SK-MEL-5 (cell line): Measurements from ENCODE around the gene WDR81. TPM values are rescaled to one million over a fixed set of nuclear protein-coding genes. Genes with fewer than 3 reads are reported as not detected.
A peak's percentile ranks its signal among the peaks of the same experiment; 100 is the strongest.
"Not testable (repeated sequence)": the region's sequence is repeated elsewhere in the genome, so short reads cannot be mapped to it uniquely, and the experiment has no call there.

ENCODE experiments used
- DNase-seq: peaks from one replicate; pipeline ENCODE4 v3.0.0-alpha.2; 2016; ENCODE audit warnings: low read depth, low spot score
- in situ Hi-C: cut with HindIII; loops from 2 replicates; pipeline ENCODE4 v1.10.0; 2016; ENCODE audit warnings: low sequenced_read_pairs, high pct_unique_total_duplicates, low pct_unique_long_range_greater_than_20kb
- total RNA-seq: library from RNA; depleted of rRNA; stranded (reverse); fragments of >200 nt; shearing (Covaris generic); gene quantifications from 2 replicates; pipeline ENCODE4 v1.2.3, GENCODE V29; 2014

The WDR81 gene
- total RNA-seq, 1 experiment from 2014 or later, result 5.5 TPM

DNA sequence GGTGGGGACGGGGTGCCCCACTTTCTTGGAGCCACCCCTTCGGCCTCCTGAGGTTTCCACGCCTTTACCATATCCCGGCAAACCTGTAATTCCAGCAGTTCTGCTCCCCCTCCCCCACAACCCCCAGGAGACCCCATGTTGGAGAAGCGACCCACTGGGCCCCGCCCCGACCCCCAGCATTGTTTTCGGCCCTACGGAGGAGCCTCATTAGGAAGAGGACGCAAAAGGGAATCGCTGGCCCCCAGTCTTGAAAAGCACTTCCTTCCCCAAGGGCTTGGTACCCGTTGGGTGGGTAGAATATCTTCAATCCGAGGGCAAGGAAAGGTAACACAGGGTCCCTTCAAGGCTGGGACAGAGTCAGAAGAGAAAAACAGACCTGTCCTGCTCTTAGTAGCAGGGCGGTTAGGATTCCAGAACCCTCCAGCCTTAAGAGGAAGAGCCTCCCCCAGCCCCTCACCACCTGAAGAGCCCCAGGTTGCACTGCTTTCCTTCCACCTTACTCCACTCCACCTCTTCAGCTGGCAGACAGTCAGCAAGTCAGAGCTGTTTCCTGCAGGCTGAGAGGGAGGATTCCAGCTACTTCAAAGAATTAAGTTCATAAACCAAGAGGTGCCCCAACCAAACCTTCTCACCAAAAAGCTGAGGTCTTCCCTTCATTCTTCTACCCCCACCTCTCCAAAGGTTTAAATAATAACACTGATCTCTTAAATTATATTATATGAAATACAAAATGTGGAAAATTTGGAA is 13.5 kb upstream of the WDR81 start:
- DNase-seq, result no peak
- in situ Hi-C loops, result loop anchor here (10.0 kb wide), 1 partner anchor 74 kb away; no protein-coding TSS in a partner anchor

GRCh38 chr17:1711804-1712203 is 12.7 kb upstream of the WDR81 start:
- in situ Hi-C loops, result loop anchor here (10.0 kb wide), 1 partner anchor 73 kb away; no protein-coding TSS in a partner anchor
- DNase-seq, result no peak

- DNase-seq, result no peak
- in situ Hi-C loops, result loop anchor here (10.0 kb wide), 1 partner anchor 73 kb away; no protein-coding TSS in a partner anchor
Observed at GRCh38 chr17:1712271-1712670, 12.2 kb upstream of the WDR81 start.

DNA sequence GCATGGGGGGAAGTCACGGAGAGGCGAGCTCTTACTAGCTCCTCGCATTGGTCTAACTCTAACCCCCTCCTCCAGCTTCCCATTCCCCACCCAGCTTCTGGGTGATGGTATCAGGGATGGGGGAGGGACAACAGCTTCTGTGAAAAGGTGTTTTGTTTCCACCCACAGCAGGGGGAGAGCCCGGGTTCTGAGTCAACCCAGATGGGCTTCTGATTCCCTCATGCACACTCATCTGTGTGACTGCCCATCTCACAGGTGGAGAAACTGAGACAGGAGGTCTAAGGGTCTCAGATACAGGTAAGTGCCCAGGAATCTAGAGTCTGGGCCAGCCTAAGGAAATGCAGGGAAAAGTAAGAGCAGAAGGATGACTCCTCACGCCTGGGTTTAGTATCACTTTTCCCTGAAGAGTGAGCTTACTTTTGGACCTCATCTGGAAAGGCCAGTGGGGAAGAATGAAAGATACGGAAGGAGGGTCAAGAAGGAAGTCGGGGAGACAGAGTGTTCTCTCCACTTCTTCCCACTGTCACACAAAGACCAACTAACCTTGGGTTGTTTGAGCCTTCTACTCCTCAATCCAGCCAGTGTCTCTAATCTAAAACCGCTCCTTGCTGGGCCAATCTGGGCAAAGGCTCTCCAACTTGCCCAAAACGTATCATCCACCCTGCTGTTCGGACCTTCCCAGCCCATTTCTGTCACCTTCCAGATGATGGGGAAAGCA is 11.2 kb upstream of the WDR81 start:
- no peak for DNase-seq
- in situ Hi-C loops, result loop anchor here (10.0 kb wide), 1 partner anchor 71 kb away; no protein-coding TSS in a partner anchor

DNA sequence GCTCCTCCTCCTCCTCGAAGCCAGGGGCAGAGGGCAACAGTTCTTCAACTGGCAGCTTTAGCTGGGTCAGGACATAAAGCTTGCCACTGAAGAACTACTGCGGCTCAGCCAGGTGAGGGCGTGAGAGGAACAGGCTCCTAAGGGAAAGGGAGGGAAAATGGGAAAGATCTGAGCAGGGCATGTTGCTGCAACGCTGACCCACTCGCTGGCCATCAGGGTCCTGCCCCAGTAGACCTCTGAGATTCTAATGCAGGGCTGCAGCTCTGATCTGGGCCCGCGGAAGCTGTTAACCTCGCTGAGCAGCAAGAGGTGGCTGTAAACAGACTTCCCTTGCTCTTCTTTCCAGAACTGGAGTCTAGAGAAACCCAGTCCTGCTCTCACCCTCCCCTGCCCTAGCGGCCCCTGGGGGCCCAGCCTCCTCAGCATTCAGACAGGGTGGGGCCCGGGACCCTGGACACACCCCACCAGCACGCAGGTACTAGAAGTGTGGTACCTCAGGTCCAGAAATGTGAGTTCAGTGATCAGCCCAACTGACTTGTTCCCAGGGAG is 10.6 kb upstream of the WDR81 start:
- in situ Hi-C loops, result loop anchor here (10.0 kb wide), 1 partner anchor 71 kb away; no protein-coding TSS in a partner anchor
- DNase-seq, result peak; percentile 78

GRCh38 chr17:1714427-1714979 is 10.0 kb upstream of the WDR81 start:
- in situ Hi-C loops, result loop anchor here (10.0 kb wide), 1 partner anchor 70 kb away; no protein-coding TSS in a partner anchor

DNA sequence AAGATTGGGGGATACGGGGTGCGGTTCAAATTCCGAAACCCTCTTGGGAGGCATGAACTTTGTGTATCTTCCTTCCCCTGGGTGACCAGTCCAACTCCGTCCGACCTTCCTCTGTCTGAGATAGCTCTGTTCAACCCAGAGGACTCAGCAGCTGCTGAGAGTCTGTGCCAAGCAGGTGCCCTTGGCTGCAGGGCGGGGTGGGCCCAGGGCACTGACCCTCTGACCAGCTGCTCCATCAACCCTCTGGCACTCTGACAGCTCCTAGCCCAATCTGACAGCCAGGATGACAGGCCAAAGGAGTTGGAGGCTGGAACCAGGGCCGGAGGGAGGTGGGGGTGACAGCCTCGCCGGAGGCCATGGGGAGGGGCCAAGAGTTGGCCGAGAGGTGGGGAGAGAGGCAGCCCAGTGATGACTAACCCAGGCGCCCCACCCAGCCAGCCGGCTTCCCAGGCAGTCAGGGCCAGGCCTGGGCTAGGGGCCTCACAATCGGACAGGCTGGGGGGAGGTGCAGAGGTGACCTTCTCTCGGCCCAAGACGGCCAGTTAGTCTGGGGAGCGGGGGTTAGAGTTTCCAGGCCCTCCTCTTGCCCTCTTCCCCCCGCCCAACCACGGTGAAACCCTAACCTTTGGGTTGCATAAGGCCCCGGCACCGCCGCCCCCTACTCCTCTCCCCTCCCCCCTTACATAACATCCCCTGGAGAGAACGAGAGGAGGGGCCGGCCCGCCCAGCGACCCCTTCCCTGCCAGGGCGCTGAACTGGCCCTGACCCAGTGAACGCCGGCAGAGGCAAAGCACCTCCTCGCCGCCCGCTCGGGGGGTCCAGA is 9.3 kb upstream of the WDR81 start:
- in situ Hi-C loops, result loop anchor here (10.0 kb wide), 1 partner anchor 70 kb away; no protein-coding TSS in a partner anchor

More at GRCh38 chr17:1714427-1714979, 10.0 kb upstream of the WDR81 start:
- DNase-seq, result peak; percentile 79

GRCh38 chr17:1715803-1716075 is 8.8 kb upstream of the WDR81 start:
- DNase-seq, result no peak
- in situ Hi-C loops, result loop anchor here (10.0 kb wide), 1 partner anchor 69 kb away; no protein-coding TSS in a partner anchor

More for the DNA sequence above, 9.3 kb upstream of the WDR81 start:
- DNase-seq, result peak; percentile 37

DNA sequence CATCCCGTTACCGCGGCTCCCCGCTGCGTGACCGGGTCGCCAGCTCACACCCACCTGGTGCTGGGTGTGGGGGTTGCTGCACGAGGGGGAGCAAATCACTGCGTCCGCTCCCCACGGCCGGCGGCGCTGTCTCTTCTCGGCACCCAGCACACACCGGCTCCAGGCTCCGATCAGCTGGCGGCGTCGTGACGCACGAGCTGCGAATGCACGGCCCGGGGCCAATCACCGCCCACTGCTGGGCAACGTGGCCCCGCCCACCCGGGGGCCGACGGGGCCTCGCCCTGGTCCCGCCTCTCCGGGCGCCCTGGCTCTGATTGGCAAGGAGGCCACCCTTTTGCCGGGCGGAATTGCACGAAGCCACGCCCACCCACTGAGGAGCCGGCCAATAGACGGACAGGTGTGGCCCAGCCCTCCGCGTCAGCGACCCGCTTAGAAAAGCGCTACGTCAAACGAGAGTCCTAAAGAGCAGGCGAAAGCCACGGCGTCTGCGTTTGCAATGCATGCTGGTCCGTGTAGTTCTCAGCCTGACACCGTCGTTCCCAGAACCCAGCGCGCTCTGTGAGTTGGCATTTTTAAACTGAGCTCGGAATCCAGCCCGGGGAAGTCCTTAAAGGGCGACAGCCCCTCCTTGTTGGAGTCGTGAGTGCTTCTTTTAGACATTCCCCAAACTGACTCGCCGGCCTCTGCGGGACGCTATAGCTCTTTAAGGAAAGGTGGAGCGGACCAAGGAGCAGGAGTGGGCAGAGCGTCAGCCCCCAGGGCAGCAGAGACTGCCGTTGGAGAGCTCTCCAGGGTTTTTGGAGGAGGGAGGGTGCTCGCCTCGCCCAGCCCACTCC is 8.2 kb upstream of the WDR81 start:
- peak; percentile 100 for DNase-seq
- in situ Hi-C loops, result loop anchor here (10.0 kb wide), 1 partner anchor 69 kb away; no protein-coding TSS in a partner anchor

DNA sequence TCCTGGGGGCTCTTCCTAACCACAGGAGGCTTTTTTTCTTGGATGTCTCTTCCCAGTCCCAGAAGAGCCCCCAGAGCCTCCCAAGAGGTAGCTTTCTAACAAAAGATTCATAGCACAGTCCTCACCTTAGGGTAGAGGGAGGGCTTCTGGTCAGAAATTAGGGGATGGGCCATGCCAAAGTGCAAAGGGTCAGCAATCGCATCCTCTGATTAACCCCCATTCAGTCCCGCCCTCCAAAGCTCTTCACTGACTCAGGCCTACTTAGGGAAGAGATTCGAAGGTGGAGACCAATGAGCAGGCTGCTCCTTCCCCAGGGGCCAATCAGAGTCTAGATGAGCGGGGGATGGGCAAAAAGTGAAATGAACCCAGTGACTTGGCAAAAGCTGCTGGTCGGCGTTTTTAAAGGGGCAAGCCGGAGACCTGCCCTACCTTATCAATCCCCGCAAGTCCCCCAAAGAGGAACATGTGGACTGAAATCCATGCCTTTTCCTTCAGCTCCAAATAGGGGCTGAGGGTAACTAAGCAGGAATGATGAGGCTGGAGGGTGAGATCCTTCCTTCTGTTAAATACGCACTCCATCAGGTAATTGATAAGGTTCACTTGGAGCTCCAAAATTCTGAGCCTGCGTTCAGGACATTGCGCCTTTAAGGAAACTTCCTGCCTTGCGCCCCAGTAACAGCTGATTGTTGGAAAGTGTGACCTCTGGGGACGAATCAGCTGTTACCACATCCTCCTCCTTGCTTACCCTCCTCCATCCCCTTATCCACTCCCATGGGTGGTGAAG is 7.4 kb upstream of the WDR81 start:
- DNase-seq, result peak; percentile 99
- in situ Hi-C loops, result loop anchor here (10.0 kb wide), 1 partner anchor 68 kb away; no protein-coding TSS in a partner anchor

DNA sequence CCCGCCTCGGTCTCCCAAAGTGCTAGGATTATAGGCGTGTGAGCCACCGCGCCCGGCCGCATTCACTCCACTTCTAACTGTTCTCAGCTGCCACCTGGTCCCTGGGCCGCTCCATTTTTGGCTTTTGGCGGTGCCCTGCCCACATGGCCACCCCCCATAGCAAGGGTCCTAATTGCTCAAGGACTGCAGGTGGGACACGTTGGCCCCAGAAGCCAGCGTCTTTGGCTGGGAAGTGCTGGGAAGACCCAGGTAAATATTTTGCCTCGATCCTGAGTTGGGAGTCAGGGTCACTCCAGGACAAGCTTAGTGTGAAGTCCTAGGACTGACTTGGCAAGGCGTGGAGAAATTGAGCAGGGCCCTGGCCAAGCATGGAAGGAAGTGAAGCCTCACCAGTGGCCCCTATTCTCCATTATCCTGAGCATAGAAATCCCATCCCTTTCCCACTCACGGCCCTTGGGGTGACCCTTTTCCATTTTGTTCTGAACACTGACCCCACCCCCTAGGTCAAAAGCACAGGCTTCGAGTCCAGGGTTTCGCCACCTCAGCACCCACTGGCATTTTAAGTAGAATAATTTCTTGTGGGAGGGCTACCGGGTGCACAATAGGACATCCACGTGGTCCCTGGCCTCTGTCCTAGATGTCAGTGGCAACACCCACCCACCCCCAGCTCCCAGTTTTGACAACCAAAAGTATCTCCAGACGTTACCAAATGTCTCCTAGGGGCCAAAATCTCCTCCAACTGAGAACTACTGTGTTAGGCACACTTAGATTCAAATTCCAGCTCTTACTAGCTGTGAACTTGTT is 5.9 kb upstream of the WDR81 start:
- DNase-seq, result no peak
- in situ Hi-C loops, result loop anchor here (10.0 kb wide), 1 partner anchor 66 kb away; no protein-coding TSS in a partner anchor

GRCh38 chr17:1720856-1721386 is 3.6 kb upstream of the WDR81 start:
- DNase-seq, result peak; percentile 72
- in situ Hi-C loops, result no loop called here

GRCh38 chr17:1722022-1722421 is 2.5 kb upstream of the WDR81 start:
- in situ Hi-C loops, result not testable (repeated sequence)
- peak; percentile 54 for DNase-seq

DNA sequence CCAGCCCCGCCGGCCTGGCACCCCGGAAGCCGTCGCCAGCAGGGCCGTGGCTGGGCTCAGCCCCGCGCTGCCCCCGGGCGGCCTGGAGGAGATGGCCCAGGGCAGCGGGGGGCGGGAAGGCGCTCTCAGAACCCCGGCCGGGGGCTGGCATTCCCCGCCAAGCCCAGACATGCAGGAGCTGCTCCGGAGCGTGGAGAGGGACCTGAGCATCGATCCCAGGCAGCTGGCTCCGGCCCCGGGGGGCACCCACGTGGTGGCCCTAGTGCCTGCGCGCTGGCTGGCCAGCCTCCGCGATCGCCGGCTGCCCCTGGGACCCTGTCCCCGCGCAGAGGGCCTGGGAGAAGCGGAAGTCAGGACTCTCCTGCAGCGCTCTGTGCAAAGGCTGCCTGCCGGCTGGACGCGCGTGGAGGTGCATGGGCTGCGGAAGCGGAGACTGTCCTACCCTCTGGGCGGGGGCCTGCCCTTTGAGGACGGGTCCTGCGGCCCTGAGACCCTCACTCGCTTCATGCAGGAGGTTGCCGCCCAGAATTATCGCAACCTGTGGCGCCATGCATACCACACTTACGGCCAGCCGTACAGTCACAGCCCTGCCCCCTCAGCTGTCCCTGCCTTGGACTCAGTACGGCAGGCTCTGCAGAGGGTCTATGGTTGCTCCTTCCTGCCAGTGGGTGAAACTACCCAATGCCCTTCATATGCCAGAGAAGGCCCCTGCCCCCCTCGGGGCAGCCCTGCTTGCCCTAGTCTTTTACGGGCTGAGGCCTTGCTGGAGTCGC is 551 bp downstream of the WDR81 start:
- DNase-seq, result no peak
- in situ Hi-C loops, result no loop called here
